Heart right ventricle (tissue), 16 donors: ENCODE results near the gene ZACN. TPM values are rescaled to one million over a fixed set of nuclear protein-coding genes. Genes with fewer than 3 reads are reported as not detected.

Experiments used
- ATAC-seq, 8 donors: fragments of 200-7000 bp; cut with Tn5 transposase; one replicate each; pipeline ENCODE4 v1.9.1; 2020; ENCODE audit warnings: mild to moderate bottlenecking in 8 of 8, moderate library complexity in 8 of 8, moderate number of reproducible peaks in 1 of 8
- DNase-seq, 2 donors: peaks; one replicate each; pipeline ENCODE4 v3.0.0-alpha.2; 2020
- H3K27ac ChIP-seq, 10 donors: fragments of 200-600 bp; sonication (generic) in 2 of 10; one replicate each; pipeline versions ENCODE4 v1.5.0 to v1.8.0; 2020 to 2022; ENCODE audit warnings: mild to moderate bottlenecking in 3 of 10
- H3K27me3 ChIP-seq, 7 donors: fragments of 200-600 bp; one replicate each; pipeline ENCODE4 v1.8.0; 2021 to 2022; ENCODE audit warnings: mild to moderate bottlenecking in 2 of 7
- H3K36me3 ChIP-seq, 9 donors: fragments of 200-600 bp; sonication (generic) in 1 of 9; one replicate each; pipeline versions ENCODE4 v1.5.0 to v1.8.0; 2020 to 2022; ENCODE audit warnings: mild to moderate bottlenecking in 2 of 9
- H3K4me1 ChIP-seq, 9 donors: fragments of 200-600 bp; sonication (generic) in 1 of 9; one replicate each; pipeline versions ENCODE4 v1.5.0 to v1.8.0; 2020 to 2022; ENCODE audit warnings: mild to moderate bottlenecking in 4 of 9
- H3K4me3 ChIP-seq, 10 donors: fragments of 200-600 bp; sonication (generic) in 2 of 10; one replicate each; pipeline versions ENCODE4 v1.5.0 to v1.8.0; 2020 to 2022; ENCODE audit warnings: mild to moderate bottlenecking in 7 of 10, moderate library complexity in 2 of 10
- H3K9me3 ChIP-seq, 11 donors: fragments of 200-600 bp in 10 of 11; sonication (generic) in 2 of 11; one replicate each; pipeline versions ENCODE4 v1.5.0 to v1.8.0; 2013 to 2022; ENCODE audit warnings: mild to moderate bottlenecking in 2 of 11, control low read depth in 1 of 11, moderate library complexity in 1 of 11
- CTCF ChIP-seq, 9 donors: fragments of 200-600 bp; sonication (generic) in 2 of 9; IDR thresholded peaks; one replicate each; pipeline versions ENCODE4 v1.5.0 to v1.8.0; 2021 to 2022; ENCODE audit warnings: antibody characterized with exemption in 9 of 9, mild to moderate bottlenecking in 5 of 9, moderate library complexity in 1 of 9
- WGBS, 2 donors: extraction: QIAGEN DNeasy Blood & Tissue Kit; methylation state at CpG; one replicate each; pipeline ENCODE4 v1.1.7; 2013; ENCODE audit warnings: inconsistent platforms in 1 of 2; 5-methylcytosine and 5-hydroxymethylcytosine counted together
- intact Hi-C, 10 donors: fragments of 100-400 bp; cut with DNase I; formaldehyde crosslinking; loops; one replicate each; pipeline versions ENCODE4 v1.11.1 to v1.14.2; 2022
- microRNA-seq, 2 donors: library from miRNA; unstranded; fragments of <30 nt; microRNA quantifications; one replicate each; pipeline ENCODE4 v1.2.0, GENCODE V29; 2021
- polyA plus RNA-seq, 2 donors: library from polyadenylated mRNA; stranded (reverse); fragments of 200-250 nt; gene quantifications; one replicate each; pipeline ENCODE4 v1.2.3, GENCODE V29; 2013
- total RNA-seq, 10 donors: library from RNA; stranded (reverse); fragmentation: NEBNext Ultra II Directional in 3 of 10; extraction: Animal tissue kit (Norgen Biotek cat#: 25700) in 3 of 10; gene quantifications; one replicate each; pipeline versions ENCODE4 v1.2.1 to v1.2.4, GENCODE V29; 2021 to 2023
- donor health status: Arrhythmogenic right ventricular cardiomyopathy.
- donor health status: ischemic (EF 13 %, LVEDD 7.1; RV severe dilation, severe dysfunction).
- donor health status: healthy with polysubstance abuse.
- donor health status: DM: no; HTN: yes; CAD: no.
- donor health status: DM: no; HTN: no; CAD: no.
- donor health status: ischemic (EF 25% LVEDD 6.9; RV normal size, moderate dysfunction).
- donor health status: ischemic (EF 25% LVEDD 5.7; RV mildly dilated, moderate dysfunction).
- donor health status: healthy.
- donor health status: DM: yes; HTN: yes; CAD: no.
- donor health status: Ischemic cardiomyopathy.
- donor health status: ischemic (EF 35%, LVEDD 5.7; RV mildly dilated, moderate dysfunction).
- donor health status: nonischemic (EF 11% LVEDD 7.7; RV severe dilation, severe dysfunction).
- donor health status: DM: yes; HTN: yes; CAD: no.
- donor health status: PGD.
- donor health status: ischemic (EF 29% LVEDD 5.4; RV normal size, mild dysfunction).
- donor health status: nonischemic (EF 23%, LVEDD 6.1; RV moderate dilation, normal function).

ZACN gene
- total and polyA plus RNA-seq, 12 donors = 1.1 to 1.6 TPM; not detected in 10

GRCh38 chr17:76131051-76131691 lies 52.2 kb downstream of the ZACN start:
- WGBS, 2 donors = 26 to 45% methylated on average over 21 of the region's 21 CpGs
- no peak for TF ChIP-seq CTCF (IDR thresholded peaks at IDR 0.05)
- no peaks in the 10 kb centered on the region for H3K36me3 ChIP-seq
- no peak overlapping the region for H3K4me3 ChIP-seq
- no peaks in the 10 kb centered on the region for H3K9me3 ChIP-seq
- intact Hi-C loops = no loop called here
- H3K4me1 ChIP-seq = peaks cover 0 to 31% (median 0%) of the 10 kb centered on the region in 9 donors
- DNase-seq = no peak
- H3K27ac ChIP-seq = no peak overlapping the region
- H3K27me3 ChIP-seq = peaks cover 7 to 66% (median 59%) of the 10 kb centered on the region in 7 donors
- ATAC-seq = peak in 1 of 8 donors; percentile 35

- Histone ChIP-seq H3K4me1 (peaks cover 0 to 31% (median 0%) of the 10 kb centered on the region in 9 donors), H3K4me3 (no peak overlapping the region), H3K27me3 (peaks cover 7 to 74% (median 67%) of the 10 kb centered on the region in 7 donors), H3K9me3 (no peaks in the 10 kb centered on the region), H3K36me3 (no peaks in the 10 kb centered on the region), H3K27ac (peak overlapping the region in 1 of 10 donors; percentile 29)
- ATAC-seq = no peak
- TF ChIP-seq CTCF (IDR thresholded peaks at IDR 0.05) = no peak
- no peak for DNase-seq
- 32 to 33% methylated on average over 21 of the region's 21 CpGs for WGBS, 2 donors
- intact Hi-C loops = no loop called here
These were observed 53.0 kb downstream of the ZACN start for GRCh38 chr17:76131692-76132573.

Small RNAs within 50 kb of the gene (microRNA-seq; reads per million reads assigned to microRNA genes)
- 0 to 4.1 reads per million in 2 donors for gene MIR6868

Other genes with a start within 250 kb of the ZACN start
- gene UNC13D, start 234.8 kb upstream of the ZACN start, total RNA-seq = 10 to 100 TPM in 3 of 10 donors, 1 to 10 TPM in 7; 5.5 to 20.7 (median 8.5) TPM
- gene UNC13D, start 234.8 kb upstream of the ZACN start, polyA plus RNA-seq = 10 to 100 TPM in 1 of 2 donors, 1 to 10 TPM in 1; 3.0 to 12.6 TPM
- 100 to 1,000 TPM; 130 to 210 (median 173) TPM for gene WBP2, start 223.8 kb upstream of the ZACN start, total RNA-seq
- 100 to 1,000 TPM; 155 to 205 TPM for gene WBP2, start 223.8 kb upstream of the ZACN start, polyA plus RNA-seq
- gene TRIM47, start 200.6 kb upstream of the ZACN start, total RNA-seq = 10 to 100 TPM in 9 of 10 donors, 1 to 10 TPM in 1; 9.3 to 53.1 (median 21.5) TPM
- 10 to 100 TPM; 22.4 to 48.7 TPM for gene TRIM47, start 200.6 kb upstream of the ZACN start, polyA plus RNA-seq
- 10 to 100 TPM in 1 of 10 donors, 1 to 10 TPM in 9; 5.1 to 12.7 (median 8.9) TPM for gene TRIM65, start 182.2 kb upstream of the ZACN start, total RNA-seq
- 10 to 100 TPM in 1 of 2 donors, 1 to 10 TPM in 1; 5.6 to 16.7 TPM for gene TRIM65, start 182.2 kb upstream of the ZACN start, polyA plus RNA-seq
- gene MRPL38, start 174.3 kb upstream of the ZACN start, total RNA-seq = 100 to 1,000 TPM in 4 of 10 donors, 10 to 100 TPM in 6; 89.6 to 144 (median 96.5) TPM
- 100 to 1,000 TPM in 1 of 2 donors, 10 to 100 TPM in 1; 86.0 to 160 TPM for gene MRPL38, start 174.3 kb upstream of the ZACN start, polyA plus RNA-seq
- 1 to 10 TPM; 2.1 to 6.3 (median 2.8) TPM for gene FBF1, start 138.1 kb upstream of the ZACN start, total RNA-seq
- 1 to 10 TPM; 1.6 to 8.3 TPM for gene FBF1, start 138.1 kb upstream of the ZACN start, polyA plus RNA-seq
- 100 to 1,000 TPM in 1 of 10 donors, 10 to 100 TPM in 9; 76.0 to 105 (median 94.0) TPM for gene ACOX1, start 100.0 kb upstream of the ZACN start, total RNA-seq
- gene ACOX1, start 100.0 kb upstream of the ZACN start, polyA plus RNA-seq = 10 to 100 TPM; 11.1 to 45.8 TPM
- 10 to 100 TPM in 3 of 10 donors, 1 to 10 TPM in 7; 4.4 to 13.3 (median 9.0) TPM for gene TEN1, start 99.9 kb upstream of the ZACN start, total RNA-seq
- 10 to 100 TPM; 19.5 to 20.1 TPM for gene TEN1, start 99.9 kb upstream of the ZACN start, polyA plus RNA-seq
- gene CDK3, start 78.3 kb upstream of the ZACN start, total RNA-seq = 1 to 10 TPM in 7 of 10 donors, under 1 TPM in 3; 0.52 to 2.2 (median 1.3) TPM
- gene CDK3, start 78.3 kb upstream of the ZACN start, polyA plus RNA-seq = 10 to 100 TPM in 1 of 2 donors, 1 to 10 TPM in 1; 2.4 to 11.3 TPM
- gene EVPL, start 51.9 kb upstream of the ZACN start, total RNA-seq = under 1 TPM in 4 of 10 donors, not detected in 6; 0.04 to 0.31 (median 0.05) TPM
- gene EVPL, start 51.9 kb upstream of the ZACN start, polyA plus RNA-seq = under 1 TPM; 0.04 to 0.07 TPM
- 10 to 100 TPM; 53.6 to 69.7 (median 63.1) TPM for gene SRP68, start 6.7 kb upstream of the ZACN start, total RNA-seq
- gene SRP68, start 6.7 kb upstream of the ZACN start, polyA plus RNA-seq = 10 to 100 TPM; 26.2 to 62.1 TPM
- gene GALR2, start 4.4 kb upstream of the ZACN start, total RNA-seq = not detected
- gene GALR2, start 4.4 kb upstream of the ZACN start, polyA plus RNA-seq = under 1 TPM in 1 of 2 donors, not detected in 1; 0.10 TPM
- gene EXOC7, start 24.6 kb downstream of the ZACN start, total RNA-seq = 10 to 100 TPM; 66.4 to 97.5 (median 87.9) TPM
- gene EXOC7, start 24.6 kb downstream of the ZACN start, polyA plus RNA-seq = 10 to 100 TPM; 37.9 to 55.6 TPM
- not detected for gene FOXJ1, start 62.1 kb downstream of the ZACN start, total RNA-seq
- gene FOXJ1, start 62.1 kb downstream of the ZACN start, polyA plus RNA-seq = under 1 TPM in 1 of 2 donors, not detected in 1; 0.03 TPM
- 10 to 100 TPM in 2 of 10 donors, 1 to 10 TPM in 8; 1.3 to 18.8 (median 3.4) TPM for gene RNF157, start 161.3 kb downstream of the ZACN start, total RNA-seq
- gene RNF157, start 161.3 kb downstream of the ZACN start, polyA plus RNA-seq = 1 to 10 TPM; 2.2 to 6.9 TPM
- gene UBALD2, start 186.2 kb downstream of the ZACN start, total RNA-seq = 10 to 100 TPM; 22.2 to 50.7 (median 27.6) TPM
- 10 to 100 TPM; 13.3 to 20.6 TPM for gene UBALD2, start 186.2 kb downstream of the ZACN start, polyA plus RNA-seq
- 1 to 10 TPM in 9 of 10 donors, under 1 TPM in 1; 0.98 to 2.7 (median 1.6) TPM for gene QRICH2, start 229.1 kb downstream of the ZACN start, total RNA-seq
- gene QRICH2, start 229.1 kb downstream of the ZACN start, polyA plus RNA-seq = 1 to 10 TPM; 2.6 to 8.9 TPM